ENCODE measurements around the gene ZNF138.
"Not testable (repeated sequence)": the region's sequence is repeated elsewhere in the genome, so short reads cannot be mapped to it uniquely, and the experiment has no call there.

ZNF138 gene

GRCh38 chr7:64839910-64840309 lies 45.7 kb downstream of the ZNF138 start:
- DNase-seq: no peak

GRCh38 chr7:64849250-64849923 lies 55.2 kb downstream of the ZNF138 start:
- peak; percentile 22 for DNase-seq

GRCh38 chr7:64849924-64850499 lies 55.8 kb downstream of the ZNF138 start:
- DNase-seq: no peak

GRCh38 chr7:64853679-64854078 lies 59.5 kb downstream of the ZNF138 start:
- no peak for DNase-seq

- no peak for DNase-seq
Observed at GRCh38 chr7:64854969-64855368, 60.7 kb downstream of the ZNF138 start.

GRCh38 chr7:64863021-64863420 lies 68.8 kb downstream of the ZNF138 start:
- DNase-seq: no peak

- not testable (repeated sequence) for DNase-seq
Observed at GRCh38 chr7:64863530-64863929, 69.3 kb downstream of the ZNF138 start.

GRCh38 chr7:64863969-64864368 lies 69.7 kb downstream of the ZNF138 start:
- no peak for DNase-seq

- DNase-seq: no peak
Observed at GRCh38 chr7:64867863-64868440, 73.7 kb downstream of the ZNF138 start.

GRCh38 chr7:64868499-64868898 lies 74.3 kb downstream of the ZNF138 start:
- no peak for DNase-seq

- no peak for DNase-seq
Observed at GRCh38 chr7:64869121-64869725, 75.0 kb downstream of the ZNF138 start.

GRCh38 chr7:64869912-64870562 lies 75.8 kb downstream of the ZNF138 start:
- no peak for DNase-seq

- DNase-seq: no peak
Observed at GRCh38 chr7:64870656-64871055, 76.4 kb downstream of the ZNF138 start.

- no peak for DNase-seq
Observed at GRCh38 chr7:64871761-64872160, 77.5 kb downstream of the ZNF138 start.

GRCh38 chr7:64872351-64873154 lies 78.3 kb downstream of the ZNF138 start:
- no peak for DNase-seq

- no peak for DNase-seq
Observed at GRCh38 chr7:64873155-64873500, 78.9 kb downstream of the ZNF138 start.

- DNase-seq: no peak
Observed at GRCh38 chr7:64873517-64873916, 79.3 kb downstream of the ZNF138 start.

GRCh38 chr7:64874114-64874513 lies 79.9 kb downstream of the ZNF138 start:
- peak; percentile 38 for DNase-seq

- no peak for DNase-seq
Observed at GRCh38 chr7:64874562-64875250, 80.5 kb downstream of the ZNF138 start.

GRCh38 chr7:64875258-64875657 lies 81.0 kb downstream of the ZNF138 start:
- no peak for DNase-seq

GRCh38 chr7:64875658-64876406 lies 81.6 kb downstream of the ZNF138 start:
- no peak for DNase-seq

Measured in NCI-H226 (cell line).